WTC11 (cell line): ENCODE data around the gene SCAND1. TPM values are rescaled to one million over a fixed set of nuclear protein-coding genes. Genes with fewer than 3 reads are reported as not detected.

Source experiments
- ATF1 ChIP-seq: sonication (generic); formaldehyde crosslinking; IDR thresholded peaks from 2 replicates; pipeline ENCODE4 v1.8.1; 2023; ENCODE audit warnings: mild to moderate bottlenecking, moderate library complexity, missing genetic modification reagents
- EMX1 ChIP-seq: fragments of 250-450 bp; sonication (Bioruptor Pico); IDR thresholded peaks from 2 replicates; pipeline ENCODE4 v1.8.0; 2021; ENCODE audit warnings: mild to moderate bottlenecking
- GTF2I ChIP-seq: fragments of 250-450 bp; sonication (Bioruptor Pico); conservative IDR thresholded peaks from 2 replicates; pipeline ENCODE4 v1.4.0; 2021; ENCODE audit warnings: mild to moderate bottlenecking
- IRF2 ChIP-seq: sonication (generic); formaldehyde crosslinking; IDR thresholded peaks from 2 replicates; pipeline ENCODE4 v1.8.0; 2022; ENCODE audit warnings: low read depth, missing genetic modification reagents, borderline replicate concordance
- OVOL2 ChIP-seq: fragments of 250-450 bp; sonication (Bioruptor Pico); IDR thresholded peaks from 2 replicates; pipeline ENCODE4 v1.9.0; 2021; ENCODE audit warnings: mild to moderate bottlenecking, borderline replicate concordance
- RELA ChIP-seq: sonication (generic); formaldehyde crosslinking; IDR thresholded peaks from 2 replicates; pipeline ENCODE4 v1.8.1; 2022; ENCODE audit warnings: missing genetic modification reagents, mild to moderate bottlenecking, borderline replicate concordance
- SMAD4 ChIP-seq: sonication (generic); formaldehyde crosslinking; IDR thresholded peaks from 2 replicates; pipeline ENCODE4 v1.8.0; 2022; ENCODE audit warnings: mild to moderate bottlenecking, missing genetic modification reagents
- ZBTB21 ChIP-seq: sonication (generic); formaldehyde crosslinking; IDR thresholded peaks from 2 replicates; pipeline ENCODE4 v1.8.1; 2023; ENCODE audit warnings: mild to moderate bottlenecking, missing genetic modification reagents, borderline replicate concordance
- ZNF263 ChIP-seq: sonication (generic); formaldehyde crosslinking; IDR thresholded peaks from 2 replicates; pipeline ENCODE4 v1.8.1; 2022; ENCODE audit warnings: low read depth, mild to moderate bottlenecking, moderate library complexity, missing genetic modification reagents
- ZNF396 ChIP-seq: fragments of 250-450 bp; sonication (Bioruptor Pico); IDR thresholded peaks from 2 replicates; pipeline ENCODE4 v1.8.0; 2021; ENCODE audit warnings: mild to moderate bottlenecking, moderate library complexity, borderline replicate concordance
- ZNF423 ChIP-seq: fragments of 250-450 bp; sonication (Bioruptor Pico); IDR thresholded peaks from 2 replicates; pipeline ENCODE4 v2.1.2; 2022; ENCODE audit warnings: mild to moderate bottlenecking, moderate library complexity
- ZNF671 ChIP-seq: fragments of 250-450 bp; sonication (Bioruptor Pico); IDR thresholded peaks from 2 replicates; pipeline ENCODE4 v1.8.0; 2021; ENCODE audit warnings: mild to moderate bottlenecking
- total RNA-seq: library from RNA; stranded (reverse); gene quantifications from 3 replicates; pipeline ENCODE4 v1.2.3, GENCODE V29; 2021
- TF ChIP-seq, protein P1 (sequence below): fragments of 250-450 bp; sonication (Bioruptor Pico); IDR thresholded peaks from 2 replicates; pipeline ENCODE4 v1.9.0; 2021; ENCODE audit warnings: mild to moderate bottlenecking
- TF ChIP-seq, protein P2 (sequence below): sonication (generic); formaldehyde crosslinking; IDR thresholded peaks from 2 replicates; pipeline ENCODE4 v1.8.0; 2022; ENCODE audit warnings: mild to moderate bottlenecking, missing genetic modification reagents
- TF ChIP-seq, protein P3 (sequence below): fragments of 250-450 bp; sonication (Bioruptor Pico); conservative IDR thresholded peaks from 2 replicates; pipeline ENCODE4 v1.9.0; 2021; ENCODE audit warnings: mild to moderate bottlenecking
- TF ChIP-seq, protein P4 (sequence below): sonication (generic); formaldehyde crosslinking; IDR thresholded peaks from 2 replicates; pipeline ENCODE4 v1.8.1; 2022; ENCODE audit warnings: low read depth, missing genetic modification reagents, borderline replicate concordance
- TF ChIP-seq, protein P5 (sequence below): fragments of 250-450 bp; sonication (Bioruptor Pico); IDR thresholded peaks from 2 replicates; pipeline ENCODE4 v1.9.0; 2021; ENCODE audit warnings: moderate library complexity, mild to moderate bottlenecking, inconsistent platforms, borderline replicate concordance
- TF ChIP-seq, protein P6 (sequence below): sonication (generic); formaldehyde crosslinking; IDR thresholded peaks from 2 replicates; pipeline ENCODE4 v1.8.0; 2023; ENCODE audit warnings: mild to moderate bottlenecking, missing genetic modification reagents
- TF ChIP-seq, protein P7 (sequence below): sonication (generic); formaldehyde crosslinking; IDR thresholded peaks from 2 replicates; pipeline ENCODE4 v1.8.0; 2022; ENCODE audit warnings: mild to moderate bottlenecking, missing genetic modification reagents
- TF ChIP-seq, protein P8 (sequence below): sonication (generic); formaldehyde crosslinking; IDR thresholded peaks from 2 replicates; pipeline ENCODE4 v1.8.1; 2022; ENCODE audit warnings: missing genetic modification reagents, borderline replicate concordance
- TF ChIP-seq, protein P9 (sequence below): sonication (generic); formaldehyde crosslinking; IDR thresholded peaks from 2 replicates; pipeline ENCODE4 v1.8.1; 2023; ENCODE audit warnings: mild to moderate bottlenecking, missing genetic modification reagents, borderline replicate concordance

Gene SCAND1
- total RNA-seq, 1 experiment from 2014 or later, result 103 TPM

DNA sequence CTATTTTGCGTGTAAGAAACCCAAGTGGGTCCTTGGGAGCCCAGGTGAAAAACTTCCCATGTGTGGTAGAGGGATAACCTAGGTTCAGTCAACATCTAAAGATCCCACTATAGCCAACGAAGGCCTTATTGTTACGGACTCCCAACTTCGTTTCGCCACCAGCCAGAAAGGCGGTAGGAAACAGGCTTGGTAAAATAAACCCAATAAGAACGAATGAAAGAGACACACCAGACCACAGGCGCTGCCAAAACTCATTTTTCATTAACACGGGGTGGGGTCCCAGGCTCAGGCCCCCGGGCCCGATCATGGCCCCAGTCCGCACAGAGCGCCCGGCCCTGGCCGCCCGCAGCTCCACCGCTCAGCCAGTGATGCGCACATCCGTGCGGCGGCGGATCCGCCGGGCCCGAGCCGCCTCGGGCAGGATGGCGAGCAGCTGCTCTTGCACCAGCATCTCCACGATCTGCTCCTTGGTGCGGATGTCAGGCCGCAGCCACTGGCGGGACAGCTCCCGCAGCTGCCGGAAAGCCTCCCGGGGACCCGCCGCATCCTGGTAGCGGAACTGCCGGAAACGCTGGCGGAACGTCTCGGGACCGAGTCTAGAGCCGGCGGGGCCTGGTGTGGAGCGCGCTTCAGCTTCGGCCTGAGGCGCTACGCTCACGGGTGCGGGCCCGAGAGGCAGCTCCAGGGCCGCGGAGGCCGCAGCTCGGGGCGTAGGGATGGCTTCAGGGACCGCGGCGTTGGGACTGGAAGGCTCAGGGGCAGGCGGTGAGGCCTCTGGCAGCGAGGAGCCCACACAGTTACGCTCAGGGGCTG is 709 bp downstream of the SCAND1 start (continued):
- TF ChIP-seq ZNF396 (CRISPR knock-in tag) (no peak), ZNF263 (CRISPR knock-in tag) (peak; percentile 63; the same call in 1 of the 2 replicates), SMAD4 (peak; percentile 42; the same call in 1 of the 2 replicates), ZNF671 (CRISPR knock-in tag) (no peak), ZNF423 (no peak), EMX1 (CRISPR knock-in tag) (no peak), OVOL2 (no peak), RELA (CRISPR knock-in tag) (peak; percentile 81; the same call in 1 of the 2 replicates), IRF2 (CRISPR knock-in tag) (no peak), ATF1 (peak; percentile 70; the same call in 1 of the 2 replicates), GTF2I (CRISPR knock-in tag) (no peak), ZBTB21 (no peak)
- TF ChIP-seq, protein P1, sequence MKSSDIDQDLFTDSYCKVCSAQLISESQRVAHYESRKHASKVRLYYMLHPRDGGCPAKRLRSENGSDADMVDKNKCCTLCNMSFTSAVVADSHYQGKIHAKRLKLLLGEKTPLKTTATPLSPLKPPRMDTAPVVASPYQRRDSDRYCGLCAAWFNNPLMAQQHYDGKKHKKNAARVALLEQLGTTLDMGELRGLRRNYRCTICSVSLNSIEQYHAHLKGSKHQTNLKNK, result no peak
- TF ChIP-seq, protein P2, sequence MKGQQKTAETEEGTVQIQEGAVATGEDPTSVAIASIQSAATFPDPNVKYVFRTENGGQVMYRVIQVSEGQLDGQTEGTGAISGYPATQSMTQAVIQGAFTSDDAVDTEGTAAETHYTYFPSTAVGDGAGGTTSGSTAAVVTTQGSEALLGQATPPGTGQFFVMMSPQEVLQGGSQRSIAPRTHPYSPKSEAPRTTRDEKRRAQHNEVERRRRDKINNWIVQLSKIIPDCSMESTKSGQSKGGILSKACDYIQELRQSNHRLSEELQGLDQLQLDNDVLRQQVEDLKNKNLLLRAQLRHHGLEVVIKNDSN (CRISPR knock-in tag), result peak; percentile 59
- TF ChIP-seq, protein P3, sequence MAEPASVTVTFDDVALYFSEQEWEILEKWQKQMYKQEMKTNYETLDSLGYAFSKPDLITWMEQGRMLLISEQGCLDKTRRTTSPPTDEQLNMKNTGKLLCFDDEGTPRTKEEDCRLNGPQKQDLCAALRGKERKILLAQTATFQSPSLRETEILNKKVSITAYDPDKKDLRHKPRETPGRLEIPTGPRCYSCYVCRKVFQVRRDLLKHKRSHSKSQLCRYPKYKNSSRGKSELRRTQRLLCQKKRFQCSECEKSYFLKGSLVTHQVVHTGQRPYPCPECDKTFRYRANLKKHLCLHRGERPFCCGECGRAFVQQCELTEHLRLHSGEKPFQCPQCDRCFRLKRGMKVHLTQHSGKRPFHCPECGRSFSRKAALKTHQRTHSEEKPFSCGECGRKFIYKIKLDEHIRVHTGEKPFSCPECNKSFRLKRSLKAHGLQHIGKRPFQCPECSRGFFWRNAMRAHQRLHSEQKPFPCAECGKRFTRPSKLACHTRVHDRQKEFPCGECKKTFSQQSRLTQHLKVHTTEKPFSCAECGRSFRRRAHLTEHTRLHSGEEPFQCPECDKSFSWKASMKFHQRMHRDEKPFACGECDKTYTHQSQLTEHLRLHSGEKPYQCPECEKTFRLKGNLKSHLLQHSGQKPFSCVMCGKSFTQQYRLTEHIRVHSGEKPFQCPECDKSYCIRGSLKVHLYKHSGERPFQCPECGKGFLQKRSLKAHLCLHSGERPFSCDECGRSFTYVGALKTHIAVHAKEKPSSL (CRISPR knock-in tag), result no peak
- TF ChIP-seq, protein P4, sequence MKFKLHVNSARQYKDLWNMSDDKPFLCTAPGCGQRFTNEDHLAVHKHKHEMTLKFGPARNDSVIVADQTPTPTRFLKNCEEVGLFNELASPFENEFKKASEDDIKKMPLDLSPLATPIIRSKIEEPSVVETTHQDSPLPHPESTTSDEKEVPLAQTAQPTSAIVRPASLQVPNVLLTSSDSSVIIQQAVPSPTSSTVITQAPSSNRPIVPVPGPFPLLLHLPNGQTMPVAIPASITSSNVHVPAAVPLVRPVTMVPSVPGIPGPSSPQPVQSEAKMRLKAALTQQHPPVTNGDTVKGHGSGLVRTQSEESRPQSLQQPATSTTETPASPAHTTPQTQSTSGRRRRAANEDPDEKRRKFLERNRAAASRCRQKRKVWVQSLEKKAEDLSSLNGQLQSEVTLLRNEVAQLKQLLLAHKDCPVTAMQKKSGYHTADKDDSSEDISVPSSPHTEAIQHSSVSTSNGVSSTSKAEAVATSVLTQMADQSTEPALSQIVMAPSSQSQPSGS (CRISPR knock-in tag), result no peak
- TF ChIP-seq, protein P5, sequence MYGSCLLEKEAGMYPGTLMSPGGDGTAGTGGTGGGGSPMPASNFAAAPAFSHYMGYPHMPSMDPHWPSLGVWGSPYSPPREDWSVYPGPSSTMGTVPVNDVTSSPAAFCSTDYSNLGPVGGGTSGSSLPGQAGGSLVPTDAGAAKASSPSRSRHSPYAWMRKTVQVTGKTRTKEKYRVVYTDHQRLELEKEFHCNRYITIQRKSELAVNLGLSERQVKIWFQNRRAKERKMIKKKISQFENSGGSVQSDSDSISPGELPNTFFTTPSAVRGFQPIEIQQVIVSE (CRISPR knock-in tag), result no peak
- TF ChIP-seq, protein P6, sequence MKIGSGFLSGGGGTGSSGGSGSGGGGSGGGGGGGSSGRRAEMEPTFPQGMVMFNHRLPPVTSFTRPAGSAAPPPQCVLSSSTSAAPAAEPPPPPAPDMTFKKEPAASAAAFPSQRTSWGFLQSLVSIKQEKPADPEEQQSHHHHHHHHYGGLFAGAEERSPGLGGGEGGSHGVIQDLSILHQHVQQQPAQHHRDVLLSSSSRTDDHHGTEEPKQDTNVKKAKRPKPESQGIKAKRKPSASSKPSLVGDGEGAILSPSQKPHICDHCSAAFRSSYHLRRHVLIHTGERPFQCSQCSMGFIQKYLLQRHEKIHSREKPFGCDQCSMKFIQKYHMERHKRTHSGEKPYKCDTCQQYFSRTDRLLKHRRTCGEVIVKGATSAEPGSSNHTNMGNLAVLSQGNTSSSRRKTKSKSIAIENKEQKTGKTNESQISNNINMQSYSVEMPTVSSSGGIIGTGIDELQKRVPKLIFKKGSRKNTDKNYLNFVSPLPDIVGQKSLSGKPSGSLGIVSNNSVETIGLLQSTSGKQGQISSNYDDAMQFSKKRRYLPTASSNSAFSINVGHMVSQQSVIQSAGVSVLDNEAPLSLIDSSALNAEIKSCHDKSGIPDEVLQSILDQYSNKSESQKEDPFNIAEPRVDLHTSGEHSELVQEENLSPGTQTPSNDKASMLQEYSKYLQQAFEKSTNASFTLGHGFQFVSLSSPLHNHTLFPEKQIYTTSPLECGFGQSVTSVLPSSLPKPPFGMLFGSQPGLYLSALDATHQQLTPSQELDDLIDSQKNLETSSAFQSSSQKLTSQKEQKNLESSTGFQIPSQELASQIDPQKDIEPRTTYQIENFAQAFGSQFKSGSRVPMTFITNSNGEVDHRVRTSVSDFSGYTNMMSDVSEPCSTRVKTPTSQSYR, result no peak
- TF ChIP-seq, protein P7, sequence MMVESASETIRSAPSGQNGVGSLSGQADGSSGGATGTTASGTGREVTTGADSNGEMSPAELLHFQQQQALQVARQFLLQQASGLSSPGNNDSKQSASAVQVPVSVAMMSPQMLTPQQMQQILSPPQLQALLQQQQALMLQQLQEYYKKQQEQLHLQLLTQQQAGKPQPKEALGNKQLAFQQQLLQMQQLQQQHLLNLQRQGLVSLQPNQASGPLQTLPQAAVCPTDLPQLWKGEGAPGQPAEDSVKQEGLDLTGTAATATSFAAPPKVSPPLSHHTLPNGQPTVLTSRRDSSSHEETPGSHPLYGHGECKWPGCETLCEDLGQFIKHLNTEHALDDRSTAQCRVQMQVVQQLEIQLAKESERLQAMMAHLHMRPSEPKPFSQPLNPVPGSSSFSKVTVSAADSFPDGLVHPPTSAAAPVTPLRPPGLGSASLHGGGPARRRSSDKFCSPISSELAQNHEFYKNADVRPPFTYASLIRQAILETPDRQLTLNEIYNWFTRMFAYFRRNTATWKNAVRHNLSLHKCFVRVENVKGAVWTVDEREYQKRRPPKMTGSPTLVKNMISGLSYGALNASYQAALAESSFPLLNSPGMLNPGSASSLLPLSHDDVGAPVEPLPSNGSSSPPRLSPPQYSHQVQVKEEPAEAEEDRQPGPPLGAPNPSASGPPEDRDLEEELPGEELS (CRISPR knock-in tag), result peak; percentile 36; the same call in 1 of the 2 replicates
- TF ChIP-seq, protein P8, sequence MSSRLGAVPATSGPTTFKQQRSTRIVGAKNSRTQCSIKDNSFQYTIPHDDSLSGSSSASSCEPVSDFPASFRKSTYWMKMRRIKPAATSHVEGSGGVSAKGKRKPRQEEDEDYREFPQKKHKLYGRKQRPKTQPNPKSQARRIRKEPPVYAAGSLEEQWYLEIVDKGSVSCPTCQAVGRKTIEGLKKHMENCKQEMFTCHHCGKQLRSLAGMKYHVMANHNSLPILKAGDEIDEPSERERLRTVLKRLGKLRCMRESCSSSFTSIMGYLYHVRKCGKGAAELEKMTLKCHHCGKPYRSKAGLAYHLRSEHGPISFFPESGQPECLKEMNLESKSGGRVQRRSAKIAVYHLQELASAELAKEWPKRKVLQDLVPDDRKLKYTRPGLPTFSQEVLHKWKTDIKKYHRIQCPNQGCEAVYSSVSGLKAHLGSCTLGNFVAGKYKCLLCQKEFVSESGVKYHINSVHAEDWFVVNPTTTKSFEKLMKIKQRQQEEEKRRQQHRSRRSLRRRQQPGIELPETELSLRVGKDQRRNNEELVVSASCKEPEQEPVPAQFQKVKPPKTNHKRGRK (CRISPR knock-in tag), result no peak
- TF ChIP-seq, protein P9, sequence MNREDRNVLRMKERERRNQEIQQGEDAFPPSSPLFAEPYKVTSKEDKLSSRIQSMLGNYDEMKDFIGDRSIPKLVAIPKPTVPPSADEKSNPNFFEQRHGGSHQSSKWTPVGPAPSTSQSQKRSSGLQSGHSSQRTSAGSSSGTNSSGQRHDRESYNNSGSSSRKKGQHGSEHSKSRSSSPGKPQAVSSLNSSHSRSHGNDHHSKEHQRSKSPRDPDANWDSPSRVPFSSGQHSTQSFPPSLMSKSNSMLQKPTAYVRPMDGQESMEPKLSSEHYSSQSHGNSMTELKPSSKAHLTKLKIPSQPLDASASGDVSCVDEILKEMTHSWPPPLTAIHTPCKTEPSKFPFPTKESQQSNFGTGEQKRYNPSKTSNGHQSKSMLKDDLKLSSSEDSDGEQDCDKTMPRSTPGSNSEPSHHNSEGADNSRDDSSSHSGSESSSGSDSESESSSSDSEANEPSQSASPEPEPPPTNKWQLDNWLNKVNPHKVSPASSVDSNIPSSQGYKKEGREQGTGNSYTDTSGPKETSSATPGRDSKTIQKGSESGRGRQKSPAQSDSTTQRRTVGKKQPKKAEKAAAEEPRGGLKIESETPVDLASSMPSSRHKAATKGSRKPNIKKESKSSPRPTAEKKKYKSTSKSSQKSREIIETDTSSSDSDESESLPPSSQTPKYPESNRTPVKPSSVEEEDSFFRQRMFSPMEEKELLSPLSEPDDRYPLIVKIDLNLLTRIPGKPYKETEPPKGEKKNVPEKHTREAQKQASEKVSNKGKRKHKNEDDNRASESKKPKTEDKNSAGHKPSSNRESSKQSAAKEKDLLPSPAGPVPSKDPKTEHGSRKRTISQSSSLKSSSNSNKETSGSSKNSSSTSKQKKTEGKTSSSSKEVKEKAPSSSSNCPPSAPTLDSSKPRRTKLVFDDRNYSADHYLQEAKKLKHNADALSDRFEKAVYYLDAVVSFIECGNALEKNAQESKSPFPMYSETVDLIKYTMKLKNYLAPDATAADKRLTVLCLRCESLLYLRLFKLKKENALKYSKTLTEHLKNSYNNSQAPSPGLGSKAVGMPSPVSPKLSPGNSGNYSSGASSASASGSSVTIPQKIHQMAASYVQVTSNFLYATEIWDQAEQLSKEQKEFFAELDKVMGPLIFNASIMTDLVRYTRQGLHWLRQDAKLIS (CRISPR knock-in tag), result 0 out of 2 replicates have a peak, but pooled peaks have one; percentile 0
